GM12865 (cell line): ENCODE data around the gene BTG4.

Source experiments
- DNase-seq: peaks from one replicate; pipeline ENCODE4 v3.0.0; 2010; ENCODE audit warnings: low read depth
- H3K4me3 ChIP-seq: 2 replicates; pipeline ENCODE4 v1.5.1; 2011; ENCODE audit warnings: mild to moderate bottlenecking, low read depth, low read length, control low read depth
- CTCF ChIP-seq: IDR thresholded peaks from 2 replicates; pipeline ENCODE4 v1.5.1; 2011; ENCODE audit warnings: low read length, control low read depth, low read depth, inconsistent platforms; ENCODE audit not compliant: insufficient read depth; ENCODE audit errors: missing control alignments

Gene BTG4

GRCh38 chr11:111512296-111513239, at the start of gene BTG4:
TSS of gene BTG4 (minus strand) at chr11:111512386. CDS start at chr11:111498776, 13,610 bp downstream.
- peak within 1 kb of the TSS; percentile 15; the same call in 1 of the 2 replicates for H3K4me3 ChIP-seq
- no peak for TF ChIP-seq CTCF
- no peak for DNase-seq

GRCh38 chr11:111561791-111562325, 49.7 kb upstream of the BTG4 start:
- TF ChIP-seq CTCF, result no peak
- no peak overlapping the region for H3K4me3 ChIP-seq
- no peak for DNase-seq

- no peak overlapping the region for H3K4me3 ChIP-seq
- TF ChIP-seq CTCF, result no peak
- no peak for DNase-seq
These were observed 49.1 kb upstream of the BTG4 start for GRCh38 chr11:111561306-111561705.

GRCh38 chr11:111560800-111561199, 48.6 kb upstream of the BTG4 start:
- H3K4me3 ChIP-seq, result no peak overlapping the region
- no peak for TF ChIP-seq CTCF
- no peak for DNase-seq

DNA sequence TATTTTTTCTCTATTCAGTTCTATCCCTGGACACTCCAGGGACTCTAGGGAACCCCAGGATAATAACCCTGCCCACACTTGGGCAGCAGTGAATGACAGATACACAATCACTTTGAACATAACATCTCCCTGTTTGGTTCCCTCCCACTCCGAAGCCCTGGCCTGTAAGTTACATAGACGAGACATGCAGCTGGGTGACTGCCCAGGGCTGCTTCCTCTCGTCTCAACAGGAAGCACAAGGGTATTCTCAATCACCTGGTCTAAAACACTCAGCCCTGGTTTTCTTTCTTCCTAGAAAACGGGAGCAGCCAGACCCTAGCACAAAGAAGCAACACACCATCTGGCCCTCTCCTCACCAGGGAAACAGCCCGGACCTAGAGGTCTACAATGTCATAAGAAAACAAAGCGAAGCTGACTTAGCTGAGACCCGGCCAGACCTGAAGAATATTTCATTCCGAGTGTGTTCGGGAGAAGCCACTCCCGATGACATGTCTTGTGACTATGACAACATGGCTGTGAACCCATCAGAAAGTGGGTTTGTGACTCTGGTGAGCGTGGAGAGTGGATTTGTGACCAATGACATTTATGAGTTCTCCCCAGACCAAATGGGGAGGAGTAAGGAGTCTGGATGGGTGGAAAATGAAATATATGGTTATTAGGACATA, 47.7 kb upstream of the BTG4 start:
- H3K4me3 ChIP-seq, result no peak overlapping the region
- TF ChIP-seq CTCF, result no peak
- no peak for DNase-seq

DNA sequence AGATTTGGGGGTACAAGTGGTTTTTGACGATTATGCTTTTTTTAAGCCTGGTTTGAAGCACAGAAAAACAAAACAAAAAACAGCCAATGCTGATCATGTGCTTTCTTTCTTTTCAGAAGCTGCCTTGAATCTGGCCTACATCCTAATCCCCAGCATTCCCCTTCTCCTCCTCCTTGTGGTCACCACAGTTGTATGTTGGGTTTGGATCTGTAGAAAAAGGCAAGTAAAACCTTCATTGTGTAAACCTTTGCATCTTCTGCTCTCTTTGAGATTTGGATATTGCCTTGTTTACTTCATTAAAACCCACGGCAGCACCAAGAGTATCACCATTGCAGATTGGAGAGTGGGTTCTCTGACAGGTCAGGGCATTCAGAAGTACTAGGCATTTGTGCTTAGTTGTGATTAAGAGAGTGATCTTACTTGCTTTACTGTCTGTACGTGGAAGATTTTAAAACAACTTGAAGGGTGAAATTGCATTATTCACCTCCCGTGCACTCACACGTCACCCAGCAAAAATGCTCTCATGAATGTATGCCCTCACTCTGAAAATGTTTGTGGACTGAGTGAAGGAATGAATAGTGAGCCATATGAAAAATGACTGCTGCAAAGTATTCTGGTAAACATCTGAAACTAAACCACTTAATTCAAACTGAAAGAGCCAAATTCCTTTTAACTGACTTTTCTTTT, 45.4 kb upstream of the BTG4 start:
- TF ChIP-seq CTCF, result no peak
- H3K4me3 ChIP-seq, result no peak overlapping the region
- no peak for DNase-seq
